Naive thymus-derived CD8-positive, alpha-beta T cell (primary cell): ENCODE results near the gene TRIM68. TPM values are rescaled to one million over a fixed set of nuclear protein-coding genes. Genes with fewer than 3 reads are reported as not detected.

Experiments used
- polyA plus RNA-seq, 3 donors: library from polyadenylated mRNA; unstranded; fragments of 300-500 nt; fragmentation: Illumina TruSeq; gene quantifications; one replicate each; pipeline ENCODE4 v1.2.3, GENCODE V29; 2021
- total RNA-seq, 8 experiments: library from RNA in 2 of 8; stranded (reverse) in 2 of 8; gene quantifications; one replicate each; pipeline ENCODE4 v1.2.3 and lab custom pipeline; 2021 to 2026

The TRIM68 gene
- total and polyA plus RNA-seq, 5 experiments from 2014 or later: 11.1 to 24.2 (median 16.1) TPM

Other genes with a start within 250 kb of the TRIM68 start
- gene OR52B4, start 239.8 kb downstream of the TRIM68 start, total RNA-seq: not detected
- gene OR52B4, start 239.8 kb downstream of the TRIM68 start, polyA plus RNA-seq: not detected
- gene TRIM21, start 214.5 kb downstream of the TRIM68 start, total RNA-seq: 10 to 100 TPM; 23.1 to 27.8 TPM
- 10 to 100 TPM; 30.1 to 40.2 (median 33.9) TPM for gene TRIM21, start 214.5 kb downstream of the TRIM68 start, polyA plus RNA-seq
- not detected for gene OR52K2, start 158.9 kb downstream of the TRIM68 start, total RNA-seq
- gene OR52K2, start 158.9 kb downstream of the TRIM68 start, polyA plus RNA-seq: not detected
- not detected for gene OR52K1, start 125.6 kb downstream of the TRIM68 start, total RNA-seq
- gene OR52K1, start 125.6 kb downstream of the TRIM68 start, polyA plus RNA-seq: not detected
- not detected for gene OR52M1, start 63.0 kb downstream of the TRIM68 start, total RNA-seq
- gene OR52M1, start 63.0 kb downstream of the TRIM68 start, polyA plus RNA-seq: not detected
- not detected for gene OR52I2, start 26.5 kb downstream of the TRIM68 start, total RNA-seq
- gene OR52I2, start 26.5 kb downstream of the TRIM68 start, polyA plus RNA-seq: not detected
- gene OR52I1, start 14.2 kb downstream of the TRIM68 start, total RNA-seq: not detected
- gene OR52I1, start 14.2 kb downstream of the TRIM68 start, polyA plus RNA-seq: not detected
- gene OR51D1, start 29.2 kb upstream of the TRIM68 start, total RNA-seq: not detected
- not detected for gene OR51D1, start 29.2 kb upstream of the TRIM68 start, polyA plus RNA-seq
- gene OR51E1, start 35.8 kb upstream of the TRIM68 start, total RNA-seq: not detected
- gene OR51E1, start 35.8 kb upstream of the TRIM68 start, polyA plus RNA-seq: not detected
- gene OR51E2, start 89.6 kb upstream of the TRIM68 start, total RNA-seq: not detected
- gene OR51E2, start 89.6 kb upstream of the TRIM68 start, polyA plus RNA-seq: not detected
- not detected for gene MMP26, start 96.6 kb upstream of the TRIM68 start, total RNA-seq
- not detected for gene MMP26, start 96.6 kb upstream of the TRIM68 start, polyA plus RNA-seq
- gene OR51F1, start 161.7 kb upstream of the TRIM68 start, total RNA-seq: not detected
- gene OR51F1, start 161.7 kb upstream of the TRIM68 start, polyA plus RNA-seq: not detected
- not detected for gene OR52R1, start 196.1 kb upstream of the TRIM68 start, total RNA-seq
- not detected for gene OR52R1, start 196.1 kb upstream of the TRIM68 start, polyA plus RNA-seq
- not detected for gene OR51F2, start 213.1 kb upstream of the TRIM68 start, total RNA-seq
- gene OR51F2, start 213.1 kb upstream of the TRIM68 start, polyA plus RNA-seq: not detected
- gene OR51S1, start 241.0 kb upstream of the TRIM68 start, total RNA-seq: not detected
- not detected for gene OR51S1, start 241.0 kb upstream of the TRIM68 start, polyA plus RNA-seq